PC-9 (cell line): ENCODE measurements around the gene DHTKD1. TPM values are rescaled to one million over a fixed set of nuclear protein-coding genes. Genes with fewer than 3 reads are reported as not detected.

Source experiments
- BruUV-seq: library from RNA; stranded (reverse); fragments of 400-500 nt; replicated peaks from 2 replicates; lab custom pipeline; 2021; lab: Mats Ljungman, UMichigan
- CTCF ChIA-PET: fragments of 300-600 bp; sonication (Branson Sonifier 250); formaldehyde crosslinking; loops from one replicate; lab custom pipeline; 2022; ENCODE audit warnings: antibody characterized with exemption; lab: Charles Lee
- POLR2A ChIA-PET: fragments of 300-600 bp; sonication (Branson Sonifier 250); formaldehyde crosslinking; loops from one replicate; lab custom pipeline; 2022; ENCODE audit warnings: antibody characterized with exemption; ENCODE audit not compliant: unreplicated experiment; lab: Charles Lee
- DNase-seq, 2 experiments: peaks; one replicate each; pipeline versions ENCODE4 v3.0.0 to v3.0.0-alpha.2; 2015 to 2022; ENCODE audit warnings: mixed read lengths in 1 of 2
- H2AFZ ChIP-seq: fragments of 200-600 bp; sonication (generic); 2 replicates; pipeline ENCODE4 v1.8.1; 2017; ENCODE audit warnings: antibody characterized with exemption
- H3F3A ChIP-seq: fragments of 200-600 bp; sonication (generic); 2 replicates; pipeline ENCODE4 v1.8.1; 2017; ENCODE audit warnings: antibody characterized with exemption, mild to moderate bottlenecking, low read depth; ENCODE audit not compliant: insufficient read depth
- H3K27ac ChIP-seq: fragments of 200-600 bp; sonication (generic); 2 replicates; pipeline ENCODE4 v1.6.1; 2016; ENCODE audit warnings: mixed run types
- H3K27me3 ChIP-seq: fragments of 200-600 bp; sonication (generic); 2 replicates; pipeline ENCODE4 v1.6.1; 2016; ENCODE audit warnings: low read depth, mixed run types; ENCODE audit not compliant: insufficient read depth
- H3K36me3 ChIP-seq: fragments of 200-600 bp; sonication (generic); 2 replicates; pipeline ENCODE4 v1.6.1; 2016; ENCODE audit warnings: low read depth, mixed run types
- H3K4me1 ChIP-seq: fragments of 200-600 bp; sonication (generic); replicated peaks from 2 replicates; pipeline ENCODE4 v1.6.1; 2016; ENCODE audit warnings: mixed run types; ENCODE audit not compliant: insufficient read depth
- H3K4me2 ChIP-seq: fragments of 200-600 bp; sonication (generic); 2 replicates; pipeline ENCODE4 v1.6.1; 2017; ENCODE audit warnings: mixed run types
- H3K4me3 ChIP-seq: fragments of 200-600 bp; sonication (generic); 2 replicates; pipeline ENCODE4 v1.6.1; 2016; ENCODE audit warnings: mixed run types
- H3K79me2 ChIP-seq: fragments of 200-600 bp; sonication (generic); 2 replicates; pipeline ENCODE4 v1.6.1; 2017; ENCODE audit warnings: low read depth, mixed run types
- H3K9me2 ChIP-seq: fragments of 200-600 bp; sonication (generic); 2 replicates; pipeline ENCODE4 v1.8.1; 2017; ENCODE audit warnings: mild to moderate bottlenecking; ENCODE audit not compliant: insufficient read depth
- H3K9me3 ChIP-seq: fragments of 200-600 bp; sonication (generic); 2 replicates; pipeline ENCODE4 v1.8.1; 2016; ENCODE audit warnings: low read depth; ENCODE audit not compliant: insufficient read depth
- H4K20me1 ChIP-seq: fragments of 200-600 bp; sonication (generic); 2 replicates; pipeline ENCODE4 v1.8.1; 2017; ENCODE audit not compliant: insufficient read depth
- CTCF ChIP-seq: fragments of 200-600 bp; sonication (generic); conservative IDR thresholded peaks from 2 replicates; pipeline ENCODE4 v1.6.1; 2017; ENCODE audit warnings: mixed run types, antibody characterized with exemption, mild to moderate bottlenecking, moderate library complexity
- EZH2 ChIP-seq: fragments of 200-600 bp; sonication (generic); IDR thresholded peaks from 2 replicates; pipeline ENCODE4 v1.8.0; 2017; ENCODE audit warnings: antibody characterized with exemption, low read depth
- intact Hi-C: fragments of 100-400 bp; cut with micrococcal nuclease; formaldehyde crosslinking; loops from one replicate; pipeline ENCODE4 v1.10.0; 2022; ENCODE audit not compliant: unreplicated experiment
- total RNA-seq: library from RNA; stranded (reverse); gene quantifications from 2 replicates; pipeline ENCODE4 v1.2.3, GENCODE V29; 2021

Gene DHTKD1
- total RNA-seq, 1 experiment from 2014 or later = 41.1 TPM

GRCh38 chr10:12027539-12027938 is 41.2 kb upstream of the DHTKD1 start:
- H2AFZ ChIP-seq = no peak overlapping the region
- H3K27me3 ChIP-seq = no peaks in the 10 kb centered on the region
- H3K79me2 ChIP-seq = peaks cover 17% of the 10 kb centered on the region
- no peak for DNase-seq
- BruUV-seq = no TSS peak
- no peak overlapping the region for H3K4me3 ChIP-seq
- ChIA-PET POLR2A (interaction anchor here (0.7 kb wide), 1 partner anchor 154 kb away, joined by 8 read pairs; no protein-coding TSS in a partner anchor), CTCF (no interaction called here)
- H3K27ac ChIP-seq = no peak overlapping the region
- H3F3A ChIP-seq = no peaks in the 10 kb centered on the region
- TF ChIP-seq EZH2 = no peak
- no peak for TF ChIP-seq CTCF
- intact Hi-C loops = no loop called here
- no peaks in the 10 kb centered on the region for H3K9me3 ChIP-seq
- H3K4me1 ChIP-seq = no peaks in the 10 kb centered on the region
- no peak overlapping the region for H3K4me2 ChIP-seq
- peaks cover 4% of the 10 kb centered on the region; the same call in 1 of the 2 replicates for H3K36me3 ChIP-seq
- H4K20me1 ChIP-seq = no peaks in the 10 kb centered on the region
- no peaks in the 10 kb centered on the region for H3K9me2 ChIP-seq

- POLR2A ChIA-PET = interaction anchor here (0.7 kb wide), 1 partner anchor 21 kb away, joined by 4 read pairs; no protein-coding TSS in a partner anchor
- Histone ChIP-seq H3F3A (no peaks in the 10 kb centered on the region), H3K4me2 (no peak overlapping the region), H2AFZ (no peak overlapping the region), H4K20me1 (no peaks in the 10 kb centered on the region), H3K9me2 (no peaks in the 10 kb centered on the region), H3K36me3 (peaks cover 7% of the 10 kb centered on the region; the same call in 1 of the 2 replicates), H3K27me3 (no peaks in the 10 kb centered on the region), H3K27ac (no peak overlapping the region), H3K4me1 (no peaks in the 10 kb centered on the region), H3K79me2 (peaks cover 15% of the 10 kb centered on the region), H3K4me3 (no peak overlapping the region), H3K9me3 (no peaks in the 10 kb centered on the region)
- no peak for DNase-seq
- TF ChIP-seq CTCF = no peak
- TF ChIP-seq EZH2 = no peak
- BruUV-seq = no TSS peak
- CTCF ChIA-PET = no interaction called here
- intact Hi-C loops = no loop called here
Observed at GRCh38 chr10:12031404-12031803, 37.4 kb upstream of the DHTKD1 start.

DNA sequence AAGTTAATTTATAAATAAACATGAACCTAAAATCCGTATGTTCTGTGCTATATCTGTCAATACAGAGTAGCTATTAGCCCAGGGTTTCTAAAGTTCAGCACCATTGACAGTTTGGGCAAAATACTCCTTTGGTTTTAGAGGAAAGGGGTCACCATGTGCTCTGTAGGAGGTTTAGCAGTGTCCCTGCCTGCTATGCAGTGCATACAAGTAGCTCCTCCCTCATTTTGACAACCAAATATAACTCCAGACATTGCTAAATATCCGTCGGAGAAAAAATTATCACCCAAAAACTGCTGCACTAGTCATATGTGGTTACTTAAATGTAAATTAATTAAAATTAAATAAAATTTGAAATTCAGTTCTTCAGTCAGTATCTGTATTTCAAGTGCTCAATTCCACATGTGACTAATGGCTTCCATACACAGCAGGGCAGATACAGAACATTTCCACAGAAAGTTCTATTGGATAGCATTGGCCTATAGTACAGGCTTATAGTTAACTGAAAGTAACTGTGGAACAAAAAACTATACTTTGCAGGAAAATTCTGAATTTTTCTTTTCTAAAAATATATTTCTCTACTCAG is 32.6 kb upstream of the DHTKD1 start:
- no peak overlapping the region for H2AFZ ChIP-seq
- CTCF ChIA-PET = no interaction called here

More for the DNA sequence above, 32.6 kb upstream of the DHTKD1 start:
- Histone ChIP-seq H3K4me3 (no peak overlapping the region), H3K4me1 (peaks cover 9% of the 10 kb centered on the region), H4K20me1 (no peaks in the 10 kb centered on the region; the same call in 1 of the 2 replicates), H3K9me3 (no peaks in the 10 kb centered on the region), H3K9me2 (no peaks in the 10 kb centered on the region), H3K36me3 (0 out of 2 replicates have a peak, but pooled peaks cover 3% of the 10 kb centered on the region), H3F3A (no peaks in the 10 kb centered on the region), H3K4me2 (no peak overlapping the region), H3K27me3 (no peaks in the 10 kb centered on the region), H3K27ac (no peak overlapping the region), H3K79me2 (peaks cover 49% of the 10 kb centered on the region)
- no TSS peak for BruUV-seq
- intact Hi-C loops = no loop called here
- no peak for TF ChIP-seq EZH2
- TF ChIP-seq CTCF = no peak
- no peak for DNase-seq
- POLR2A ChIA-PET = interaction anchor here (0.5 kb wide), 1 partner anchor 33 kb away, joined by 3 read pairs; no protein-coding TSS in a partner anchor
